PC-9 (cell line): Measurements from ENCODE around the gene MCF2L. TPM values are rescaled to one million over a fixed set of nuclear protein-coding genes. Genes with fewer than 3 reads are reported as not detected.

Experiments used
- BruUV-seq: library from RNA; stranded (reverse); fragments of 400-500 nt; replicated peaks from 2 replicates; lab custom pipeline; 2021; lab: Mats Ljungman, UMichigan
- CTCF ChIA-PET: fragments of 300-600 bp; sonication (Branson Sonifier 250); formaldehyde crosslinking; loops from one replicate; lab custom pipeline; 2022; ENCODE audit warnings: antibody characterized with exemption; lab: Charles Lee
- POLR2A ChIA-PET: fragments of 300-600 bp; sonication (Branson Sonifier 250); formaldehyde crosslinking; loops from one replicate; lab custom pipeline; 2022; ENCODE audit warnings: antibody characterized with exemption; ENCODE audit not compliant: unreplicated experiment; lab: Charles Lee
- DNase-seq, 2 experiments: peaks; one replicate each; pipeline versions ENCODE4 v3.0.0 to v3.0.0-alpha.2; 2015 to 2022; ENCODE audit warnings: mixed read lengths in 1 of 2
- H2AFZ ChIP-seq: fragments of 200-600 bp; sonication (generic); 2 replicates; pipeline ENCODE4 v1.8.1; 2017; ENCODE audit warnings: antibody characterized with exemption
- H3F3A ChIP-seq: fragments of 200-600 bp; sonication (generic); 2 replicates; pipeline ENCODE4 v1.8.1; 2017; ENCODE audit warnings: antibody characterized with exemption, mild to moderate bottlenecking, low read depth; ENCODE audit not compliant: insufficient read depth
- H3K27ac ChIP-seq: fragments of 200-600 bp; sonication (generic); 2 replicates; pipeline ENCODE4 v1.6.1; 2016; ENCODE audit warnings: mixed run types
- H3K27me3 ChIP-seq: fragments of 200-600 bp; sonication (generic); 2 replicates; pipeline ENCODE4 v1.6.1; 2016; ENCODE audit warnings: low read depth, mixed run types; ENCODE audit not compliant: insufficient read depth
- H3K36me3 ChIP-seq: fragments of 200-600 bp; sonication (generic); 2 replicates; pipeline ENCODE4 v1.6.1; 2016; ENCODE audit warnings: low read depth, mixed run types
- H3K4me1 ChIP-seq: fragments of 200-600 bp; sonication (generic); replicated peaks from 2 replicates; pipeline ENCODE4 v1.6.1; 2016; ENCODE audit warnings: mixed run types; ENCODE audit not compliant: insufficient read depth
- H3K4me2 ChIP-seq: fragments of 200-600 bp; sonication (generic); 2 replicates; pipeline ENCODE4 v1.6.1; 2017; ENCODE audit warnings: mixed run types
- H3K4me3 ChIP-seq: fragments of 200-600 bp; sonication (generic); 2 replicates; pipeline ENCODE4 v1.6.1; 2016; ENCODE audit warnings: mixed run types
- H3K79me2 ChIP-seq: fragments of 200-600 bp; sonication (generic); 2 replicates; pipeline ENCODE4 v1.6.1; 2017; ENCODE audit warnings: low read depth, mixed run types
- H3K9me2 ChIP-seq: fragments of 200-600 bp; sonication (generic); 2 replicates; pipeline ENCODE4 v1.8.1; 2017; ENCODE audit warnings: mild to moderate bottlenecking; ENCODE audit not compliant: insufficient read depth
- H3K9me3 ChIP-seq: fragments of 200-600 bp; sonication (generic); 2 replicates; pipeline ENCODE4 v1.8.1; 2016; ENCODE audit warnings: low read depth; ENCODE audit not compliant: insufficient read depth
- H4K20me1 ChIP-seq: fragments of 200-600 bp; sonication (generic); 2 replicates; pipeline ENCODE4 v1.8.1; 2017; ENCODE audit not compliant: insufficient read depth
- EZH2 ChIP-seq: fragments of 200-600 bp; sonication (generic); IDR thresholded peaks from 2 replicates; pipeline ENCODE4 v1.8.0; 2017; ENCODE audit warnings: antibody characterized with exemption, low read depth
- intact Hi-C: fragments of 100-400 bp; cut with micrococcal nuclease; formaldehyde crosslinking; loops from one replicate; pipeline ENCODE4 v1.10.0; 2022; ENCODE audit not compliant: unreplicated experiment
- total RNA-seq: library from RNA; stranded (reverse); gene quantifications from 2 replicates; pipeline ENCODE4 v1.2.3, GENCODE V29; 2021
- TF ChIP-seq, protein P1 (sequence below): fragments of 200-600 bp; sonication (generic); conservative IDR thresholded peaks from 2 replicates; pipeline ENCODE4 v1.6.1; 2017; ENCODE audit warnings: mixed run types, antibody characterized with exemption, mild to moderate bottlenecking, moderate library complexity

The MCF2L gene
- total RNA-seq, 1 experiment from 2014 or later, result 28.2 TPM

- peaks cover 31% of the 10 kb centered on the region for H3K4me1 ChIP-seq
- no peak overlapping the region for H2AFZ ChIP-seq
- H4K20me1 ChIP-seq, result no peaks in the 10 kb centered on the region
- peaks cover 19% of the 10 kb centered on the region; the same call in 1 of the 2 replicates for H3K79me2 ChIP-seq
- peaks cover 31% of the 10 kb centered on the region for H3F3A ChIP-seq
- no peak for DNase-seq
- no peak overlapping the region for H3K27ac ChIP-seq
- H3K4me2 ChIP-seq, result peak overlapping the region; percentile 77
- BruUV-seq, result no TSS peak
- no peaks in the 10 kb centered on the region for H3K9me3 ChIP-seq
- H3K27me3 ChIP-seq, result no peaks in the 10 kb centered on the region
- no peaks in the 10 kb centered on the region for H3K36me3 ChIP-seq
- H3K4me3 ChIP-seq, result no peak overlapping the region
- intact Hi-C loops, result no loop called here
- CTCF ChIA-PET, result no interaction called here
- POLR2A ChIA-PET, result no interaction called here
- TF ChIP-seq, protein P1, sequence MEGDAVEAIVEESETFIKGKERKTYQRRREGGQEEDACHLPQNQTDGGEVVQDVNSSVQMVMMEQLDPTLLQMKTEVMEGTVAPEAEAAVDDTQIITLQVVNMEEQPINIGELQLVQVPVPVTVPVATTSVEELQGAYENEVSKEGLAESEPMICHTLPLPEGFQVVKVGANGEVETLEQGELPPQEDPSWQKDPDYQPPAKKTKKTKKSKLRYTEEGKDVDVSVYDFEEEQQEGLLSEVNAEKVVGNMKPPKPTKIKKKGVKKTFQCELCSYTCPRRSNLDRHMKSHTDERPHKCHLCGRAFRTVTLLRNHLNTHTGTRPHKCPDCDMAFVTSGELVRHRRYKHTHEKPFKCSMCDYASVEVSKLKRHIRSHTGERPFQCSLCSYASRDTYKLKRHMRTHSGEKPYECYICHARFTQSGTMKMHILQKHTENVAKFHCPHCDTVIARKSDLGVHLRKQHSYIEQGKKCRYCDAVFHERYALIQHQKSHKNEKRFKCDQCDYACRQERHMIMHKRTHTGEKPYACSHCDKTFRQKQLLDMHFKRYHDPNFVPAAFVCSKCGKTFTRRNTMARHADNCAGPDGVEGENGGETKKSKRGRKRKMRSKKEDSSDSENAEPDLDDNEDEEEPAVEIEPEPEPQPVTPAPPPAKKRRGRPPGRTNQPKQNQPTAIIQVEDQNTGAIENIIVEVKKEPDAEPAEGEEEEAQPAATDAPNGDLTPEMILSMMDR, result no peak
- no peak for TF ChIP-seq EZH2
- no peaks in the 10 kb centered on the region for H3K9me2 ChIP-seq
Observed at GRCh38 chr13:113014752-113015745, 46.0 kb downstream of the MCF2L start.

GRCh38 chr13:113015826-113016525 lies 47.0 kb downstream of the MCF2L start:
- peaks cover 36% of the 10 kb centered on the region for H3F3A ChIP-seq
- H3K9me3 ChIP-seq, result no peaks in the 10 kb centered on the region
- H4K20me1 ChIP-seq, result no peaks in the 10 kb centered on the region
- intact Hi-C loops, result no loop called here
- BruUV-seq, result no TSS peak
- DNase-seq, result no peak
- no peak overlapping the region for H3K27ac ChIP-seq
- H3K9me2 ChIP-seq, result no peaks in the 10 kb centered on the region
- no peaks in the 10 kb centered on the region for H3K27me3 ChIP-seq
- peaks cover 10% of the 10 kb centered on the region; the same call in 1 of the 2 replicates for H3K79me2 ChIP-seq
- H3K4me3 ChIP-seq, result no peak overlapping the region
- ChIA-PET CTCF (no interaction called here), POLR2A (no interaction called here)
- peaks cover 4% of the 10 kb centered on the region; the same call in 1 of the 2 replicates for H3K36me3 ChIP-seq
- TF ChIP-seq, protein P1, result no peak
- TF ChIP-seq EZH2, result no peak
- H3K4me2 ChIP-seq, result no peak overlapping the region
- H2AFZ ChIP-seq, result no peak overlapping the region
- peaks cover 30% of the 10 kb centered on the region for H3K4me1 ChIP-seq

DNA sequence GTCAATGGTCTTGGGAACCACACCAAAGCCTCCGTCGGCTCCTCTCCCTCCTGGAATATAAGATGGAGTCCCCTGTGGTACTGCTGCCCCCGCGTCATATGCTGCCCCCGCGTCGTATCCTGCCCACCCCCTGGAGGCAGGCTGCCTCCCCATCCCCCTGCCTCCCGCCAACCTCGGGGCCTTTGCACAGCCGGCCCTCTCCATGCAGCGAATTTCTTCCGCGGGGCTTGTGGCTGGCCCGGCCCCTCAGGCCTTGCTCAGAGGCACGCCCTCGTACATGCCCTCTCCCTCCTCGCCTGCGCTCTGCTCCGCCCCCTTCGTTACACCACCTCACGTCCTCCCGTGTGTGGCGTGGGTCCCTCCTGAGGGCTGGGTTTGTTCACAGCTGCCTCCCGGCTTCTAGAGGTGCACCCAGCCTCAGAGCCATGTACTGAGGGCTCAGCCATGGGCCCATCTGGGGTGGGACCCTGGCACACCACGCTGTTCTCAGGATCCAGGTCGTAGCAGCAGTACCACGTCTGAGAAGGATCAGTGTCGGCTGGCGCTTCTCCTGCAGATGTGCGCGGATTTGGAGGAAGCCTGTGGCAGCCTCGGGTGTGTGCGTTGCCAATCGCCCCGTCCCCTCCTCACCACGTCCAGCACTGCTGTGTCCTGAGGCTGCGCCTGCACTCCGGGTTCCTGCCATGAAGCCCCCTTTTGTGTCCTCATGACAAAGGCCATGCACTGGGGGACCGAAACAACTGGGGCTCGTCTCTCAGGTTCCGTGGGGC lies 47.7 kb downstream of the MCF2L start:
- Histone ChIP-seq H3K9me3 (no peaks in the 10 kb centered on the region), H3K9me2 (no peaks in the 10 kb centered on the region), H2AFZ (no peak overlapping the region), H3K27ac (no peak overlapping the region), H3K27me3 (no peaks in the 10 kb centered on the region), H3K36me3 (peaks cover 7% of the 10 kb centered on the region; the same call in 1 of the 2 replicates), H3K4me1 (peaks cover 33% of the 10 kb centered on the region), H3K4me3 (no peak overlapping the region), H4K20me1 (no peaks in the 10 kb centered on the region), H3K79me2 (peaks cover 8% of the 10 kb centered on the region; the same call in 1 of the 2 replicates), H3F3A (peaks cover 37% of the 10 kb centered on the region), H3K4me2 (no peak overlapping the region)
- ChIA-PET CTCF (no interaction called here), POLR2A (no interaction called here)
- intact Hi-C loops, result no loop called here
- DNase-seq, result no peak
- TF ChIP-seq, protein P1, result no peak
- no peak for TF ChIP-seq EZH2
- no TSS peak for BruUV-seq
